Left lung (tissue), 10 donors: ENCODE measurements around the gene MOV10L1. TPM values are rescaled to one million over a fixed set of nuclear protein-coding genes. Genes with fewer than 3 reads are reported as not detected.

Experiments
- ATAC-seq: fragments of 200-7000 bp; cut with Tn5 transposase; one replicate; pipeline ENCODE4 v1.9.1; 2020; ENCODE audit warnings: moderate library complexity
- DNase-seq, 4 donors: peaks; one replicate each; pipeline ENCODE4 v3.0.0-alpha.2; 2013 to 2020
- H3K27ac ChIP-seq, 2 donors: fragments of 200-600 bp; sonication (generic) in 1 of 2; one replicate each; pipeline versions ENCODE4 v1.5.0 to v1.8.0; 2020 to 2021
- H3K27me3 ChIP-seq, 2 donors: fragments of 200-600 bp; sonication (generic) in 1 of 2; one replicate each; pipeline versions ENCODE4 v1.5.0 to v1.8.0; 2020 to 2021
- H3K36me3 ChIP-seq, 2 donors: fragments of 200-600 bp; sonication (generic) in 1 of 2; one replicate each; pipeline versions ENCODE4 v1.5.0 to v1.8.0; 2020 to 2021
- H3K4me1 ChIP-seq, 2 donors: fragments of 200-600 bp; one replicate each; pipeline ENCODE4 v1.8.0; 2021
- H3K4me3 ChIP-seq, 2 donors: fragments of 200-600 bp; sonication (generic) in 1 of 2; one replicate each; pipeline versions ENCODE4 v1.5.0 to v1.8.0; 2020 to 2021; ENCODE audit warnings: mild to moderate bottlenecking in 1 of 2
- H3K9me3 ChIP-seq, 2 donors: fragments of 200-600 bp; sonication (generic) in 1 of 2; one replicate each; pipeline versions ENCODE4 v1.5.0 to v1.8.0; 2020 to 2021
- CTCF ChIP-seq, 2 donors: fragments of 200-600 bp; sonication (generic) in 1 of 2; IDR thresholded peaks; one replicate each; pipeline versions ENCODE4 v1.5.0 to v1.8.0; 2021; ENCODE audit warnings: antibody characterized with exemption in 2 of 2
- intact Hi-C, 2 donors: fragments of 100-400 bp; cut with DNase I; formaldehyde crosslinking; loops; one replicate each; pipeline versions ENCODE4 v1.11.2 to v1.14.2; 2022
- polyA plus RNA-seq, 6 donors: library from polyadenylated mRNA; unstranded; fragments of 120-200 nt; gene quantifications; one replicate each; pipeline ENCODE4 v1.2.1, GENCODE V29; 2013; ENCODE audit not compliant: insufficient read length in 6 of 6
- total RNA-seq, 2 donors: library from RNA; stranded (reverse); fragmentation: NEBNext Ultra II Directional; extraction: Animal tissue kit (Norgen Biotek cat#: 25700); gene quantifications; one replicate each; pipeline ENCODE4 v1.2.1, GENCODE V29; 2021
- donor health status: DM: no; HTN: yes; CAD: no.
- donor health status: DM: no; HTN: no; CAD: no.

The MOV10L1 gene
- total and polyA plus RNA-seq, 8 donors, result 0.37 to 4.7 (median 2.2) TPM

- Histone ChIP-seq H3K4me3 (no peak overlapping the region), H3K4me1 (peaks cover 0 to 21% of the 10 kb centered on the region in 2 donors), H3K36me3 (no peaks in the 10 kb centered on the region), H3K27ac (no peak overlapping the region), H3K9me3 (no peaks in the 10 kb centered on the region), H3K27me3 (peaks cover 18 to 53% of the 10 kb centered on the region in 2 donors)
- DNase-seq (peak in 2 of 4 donors; percentile 24 to 69), ATAC-seq (no peak)
- no peak for TF ChIP-seq CTCF (IDR thresholded peaks at IDR 0.05)
- intact Hi-C loops, result no loop called here
Observed at GRCh38 chr22:50171965-50172421, 82.2 kb downstream of the MOV10L1 start.

GRCh38 chr22:50173311-50173982 is 83.6 kb downstream of the MOV10L1 start:
- Histone ChIP-seq H3K27me3 (peaks cover 18 to 60% of the 10 kb centered on the region in 2 donors), H3K27ac (no peak overlapping the region), H3K9me3 (no peaks in the 10 kb centered on the region), H3K36me3 (no peaks in the 10 kb centered on the region), H3K4me3 (no peak overlapping the region), H3K4me1 (peaks cover 0 to 21% of the 10 kb centered on the region in 2 donors)
- intact Hi-C loops, result no loop called here
- TF ChIP-seq CTCF (IDR thresholded peaks at IDR 0.05), result no peak
- DNase-seq (peak in 1 of 4 donors; percentile 87), ATAC-seq (peak; percentile 22)

GRCh38 chr22:50173983-50174355 is 84.2 kb downstream of the MOV10L1 start:
- Histone ChIP-seq H3K4me3 (no peak overlapping the region), H3K4me1 (peaks cover 0 to 21% of the 10 kb centered on the region in 2 donors), H3K27me3 (peaks cover 18 to 62% of the 10 kb centered on the region in 2 donors), H3K27ac (no peak overlapping the region), H3K9me3 (no peaks in the 10 kb centered on the region), H3K36me3 (no peaks in the 10 kb centered on the region)
- no peak for TF ChIP-seq CTCF (IDR thresholded peaks at IDR 0.05)
- intact Hi-C loops, result no loop called here
- ATAC-seq (no peak), DNase-seq (peak in 1 of 4 donors; percentile 60)

GRCh38 chr22:50174382-50175190 is 84.8 kb downstream of the MOV10L1 start:
- H3K4me3 ChIP-seq, result no peak overlapping the region
- H3K4me1 ChIP-seq, result peaks cover 0 to 17% of the 10 kb centered on the region in 2 donors
- intact Hi-C loops, result no loop called here
- no peaks in the 10 kb centered on the region for H3K9me3 ChIP-seq
- no peaks in the 10 kb centered on the region for H3K36me3 ChIP-seq
- H3K27ac ChIP-seq, result no peak overlapping the region
- ATAC-seq, result no peak
- H3K27me3 ChIP-seq, result peaks cover 12 to 61% of the 10 kb centered on the region in 2 donors
- TF ChIP-seq CTCF (IDR thresholded peaks at IDR 0.05), result no peak
- peak in 1 of 4 donors; percentile 73 for DNase-seq

- Histone ChIP-seq H3K36me3 (no peaks in the 10 kb centered on the region), H3K27ac (no peak overlapping the region), H3K4me3 (no peak overlapping the region), H3K4me1 (peaks cover 0 to 14% of the 10 kb centered on the region in 2 donors), H3K9me3 (no peaks in the 10 kb centered on the region), H3K27me3 (peaks cover 8 to 56% of the 10 kb centered on the region in 2 donors)
- intact Hi-C loops, result no loop called here
- TF ChIP-seq CTCF (IDR thresholded peaks at IDR 0.05), result no peak
- DNase-seq, result no peak
- ATAC-seq, result no peak
Observed at GRCh38 chr22:50175191-50175461, 85.3 kb downstream of the MOV10L1 start.
